Stromal cell of bone marrow (primary cell): ENCODE results near the gene BAD.

ENCODE experiments used
- DNase-seq: peaks from one replicate; pipeline ENCODE4 v3.0.0-alpha.2; 2012; ENCODE audit warnings: low read depth

Gene BAD

DNA sequence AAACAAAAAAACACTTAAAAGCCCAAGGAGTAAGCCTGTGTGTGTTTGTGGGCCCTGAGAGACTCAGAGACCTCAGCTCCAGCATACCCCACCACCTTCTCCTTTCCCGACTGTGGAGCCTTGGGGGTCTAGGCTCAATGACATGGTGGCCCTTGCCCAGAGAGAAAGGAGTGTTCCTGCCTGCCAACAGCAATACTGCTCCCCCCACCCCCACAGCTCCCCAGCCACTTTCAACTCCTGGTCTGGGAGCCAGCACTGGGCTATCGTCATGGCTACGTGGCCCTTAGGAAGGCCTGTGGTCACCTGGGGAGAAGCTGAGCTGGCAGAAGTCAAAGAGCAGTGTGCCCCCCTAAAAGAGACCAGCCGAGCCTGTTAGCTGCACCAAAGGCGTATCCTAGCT lies 40.4 kb downstream of the BAD start:
- DNase-seq, result no peak

DNA sequence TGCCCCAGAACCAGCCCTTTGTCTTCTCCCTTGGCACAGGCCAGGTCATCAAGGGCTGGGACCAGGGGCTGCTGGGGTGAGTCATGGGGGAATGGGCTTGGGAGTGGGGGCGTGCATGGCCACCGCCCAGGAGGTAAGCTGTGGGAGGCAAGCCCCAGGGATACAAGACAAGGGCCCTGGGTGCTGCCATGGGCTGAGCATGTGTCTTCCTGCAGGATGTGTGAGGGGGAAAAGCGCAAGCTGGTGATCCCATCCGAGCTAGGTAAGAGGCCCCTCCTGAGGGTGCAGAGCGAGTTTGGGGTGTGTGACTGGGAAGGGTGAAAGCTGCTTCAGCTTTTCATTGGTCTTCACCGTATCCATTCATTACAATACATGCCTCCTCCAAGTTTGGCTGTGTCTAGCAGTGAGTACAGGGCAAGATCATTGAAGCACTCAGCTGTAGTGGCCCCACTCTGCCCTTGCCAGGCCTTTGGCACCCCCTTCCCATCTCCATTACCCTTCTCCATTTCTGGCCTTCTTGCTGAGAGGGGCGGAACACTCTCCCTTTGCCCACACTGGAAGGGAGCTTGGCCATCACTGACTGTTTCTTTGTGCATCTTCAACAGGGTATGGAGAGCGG lies 41.1 kb downstream of the BAD start:
- no peak for DNase-seq

DNA sequence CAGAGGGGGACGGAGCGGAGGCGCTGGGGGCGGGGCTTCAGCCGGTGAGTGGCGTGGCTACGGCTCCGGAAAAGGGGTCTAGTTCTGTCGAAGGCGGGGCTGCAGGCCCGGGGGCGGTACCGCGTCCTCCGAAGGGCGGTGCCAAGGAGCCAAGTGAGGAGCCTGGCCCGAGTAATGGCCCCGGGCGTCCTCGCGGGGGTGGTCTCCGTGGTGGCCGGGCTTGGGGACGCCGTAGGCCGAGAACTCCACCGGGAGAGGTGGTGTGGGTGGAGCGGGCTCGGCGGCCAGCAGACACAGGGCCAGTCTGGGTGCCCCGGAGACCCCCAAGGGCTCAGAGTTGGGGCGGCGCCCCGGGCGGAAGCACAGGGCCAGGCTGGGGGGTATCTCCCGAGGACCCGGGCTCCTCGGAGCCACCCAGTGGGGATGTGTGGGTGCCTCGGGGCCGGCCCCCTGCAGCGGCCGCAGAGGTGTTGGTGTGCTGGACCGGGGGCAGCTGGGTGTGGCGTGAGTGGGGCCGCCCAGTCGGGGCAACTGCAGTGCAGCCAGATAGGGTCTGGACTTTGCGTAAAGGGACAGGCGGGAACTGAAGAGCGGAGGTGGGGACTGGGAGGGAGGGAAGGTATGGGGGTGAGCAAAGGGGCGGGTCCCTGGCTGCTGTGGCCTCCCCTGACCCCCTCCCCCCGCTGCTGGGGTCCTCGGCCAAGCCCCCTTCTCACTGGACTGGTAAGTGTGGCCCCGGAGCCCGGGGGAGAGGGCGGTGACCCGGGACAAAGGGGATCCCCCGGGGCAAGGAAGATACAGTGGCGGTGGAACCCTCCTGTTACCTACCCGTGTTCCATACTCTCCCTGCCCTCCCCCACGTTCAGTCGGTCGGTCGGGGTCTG lies 42.7 kb downstream of the BAD start:
- no peak for DNase-seq

DNA sequence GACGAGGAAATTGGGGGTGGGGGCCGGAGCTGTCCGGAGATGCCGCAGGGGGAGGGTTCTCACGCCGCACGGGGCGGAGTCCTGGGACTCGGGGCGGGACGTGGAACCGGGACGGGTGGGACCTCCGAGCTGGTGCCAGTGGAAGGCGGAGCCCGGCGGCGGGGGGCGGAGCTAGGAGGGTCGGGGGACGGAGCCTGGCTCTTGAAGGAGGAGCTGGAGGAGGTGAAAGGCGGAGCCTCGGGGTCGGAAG lies 43.3 kb downstream of the BAD start:
- DNase-seq, result peak; percentile 97

DNA sequence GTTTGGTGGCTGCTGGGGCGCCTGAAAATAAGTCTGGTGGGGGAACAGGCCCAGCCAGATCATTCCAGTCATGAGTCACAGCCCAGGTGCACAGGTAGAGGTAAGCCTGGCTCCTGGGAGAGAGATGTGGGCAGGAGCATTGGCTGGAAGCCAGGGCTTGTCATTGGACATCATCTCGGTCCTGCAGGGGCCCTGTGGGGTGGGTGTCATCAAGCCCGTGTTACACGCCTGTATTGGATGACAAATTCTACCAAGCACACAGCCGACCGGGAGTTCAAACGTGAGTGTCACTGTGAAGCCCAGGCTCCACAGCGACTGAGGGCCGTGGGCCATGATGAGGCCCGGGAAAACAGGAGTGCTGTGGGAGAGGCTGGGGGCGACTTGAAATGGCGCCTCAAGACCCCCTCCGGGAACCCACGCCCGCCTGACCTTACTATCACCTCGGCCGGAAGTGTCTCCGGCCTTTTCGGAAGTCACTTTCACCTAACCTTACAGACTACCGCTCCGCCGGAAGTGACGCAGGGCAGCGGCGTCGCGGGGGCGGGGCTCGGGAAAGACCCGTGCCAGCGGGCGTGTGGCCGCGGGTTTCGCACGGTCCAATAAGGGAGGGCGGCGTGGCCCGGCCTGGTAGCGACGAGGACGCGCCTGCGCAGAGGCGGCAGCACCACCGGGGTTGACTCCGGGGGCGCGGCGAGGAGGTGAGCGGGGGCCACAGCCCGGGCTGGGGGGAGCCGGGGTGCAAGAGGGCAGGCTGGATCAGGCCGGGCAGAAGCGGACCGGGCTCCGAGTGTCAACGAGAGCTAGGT lies 43.8 kb downstream of the BAD start, which contains the start of gene FKBP2:
Gene FKBP2, plus strand, starts transcription at position 661 of the 806 bp plus-strand sequence. CDS start 1,293 bp downstream, outside the sequence.
- DNase-seq, result peak; percentile 91

DNA sequence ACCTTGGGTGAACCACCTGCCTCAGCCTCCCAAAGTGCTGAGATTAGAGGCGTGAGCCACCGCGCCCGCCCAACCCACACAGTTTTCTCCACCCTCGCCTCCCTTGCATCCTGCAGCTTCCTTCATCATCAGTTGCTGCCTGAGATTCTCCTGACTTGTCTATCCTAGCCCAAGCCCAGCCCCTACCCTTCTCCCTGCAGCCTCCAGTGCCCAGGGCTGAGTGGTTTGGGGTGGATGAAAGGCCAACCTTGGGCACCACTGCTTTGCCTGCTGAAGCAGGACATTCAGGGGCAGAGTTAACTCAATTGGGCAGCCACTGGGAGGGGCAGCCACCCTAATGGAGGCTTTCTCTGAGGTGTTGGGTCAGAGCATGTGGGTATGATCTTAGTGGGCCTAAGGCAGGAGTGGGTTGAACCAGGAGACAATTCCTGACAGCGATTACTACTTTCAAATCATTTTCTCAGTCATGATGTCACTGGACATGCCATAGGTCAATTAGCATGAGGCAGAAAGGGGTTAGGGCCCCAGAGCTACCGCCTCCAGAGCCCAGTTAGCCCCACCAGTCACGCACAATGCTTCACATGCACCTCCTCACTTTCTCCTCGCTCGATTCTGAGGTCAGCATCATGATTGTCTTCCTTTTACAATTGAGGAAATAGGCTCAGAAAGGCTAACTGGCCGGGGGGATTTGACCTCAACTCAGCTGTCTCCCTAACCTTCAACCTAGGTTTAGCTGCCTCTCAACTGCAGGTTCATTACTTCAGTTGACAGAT lies 44.6 kb downstream of the BAD start:
- no peak for DNase-seq

DNA sequence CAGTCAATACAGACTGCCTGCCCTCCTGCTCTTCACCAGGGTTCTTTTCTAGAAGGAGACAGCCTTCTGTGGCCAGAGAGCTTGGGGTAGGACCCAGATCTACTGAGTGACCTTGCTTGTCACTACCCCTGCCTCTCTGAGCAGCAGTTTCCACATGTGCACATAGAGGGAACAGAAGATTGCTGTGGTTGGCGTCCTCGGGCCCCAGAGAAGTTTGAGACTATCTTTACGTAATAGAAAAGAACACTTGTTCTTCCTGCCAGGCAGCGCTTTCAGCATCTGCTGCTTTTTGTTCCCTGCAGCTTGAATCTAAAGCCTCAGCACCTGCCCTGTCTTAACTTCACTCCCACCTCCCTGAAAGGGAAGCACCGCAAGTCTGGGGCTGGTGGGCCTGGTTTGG lies 45.5 kb downstream of the BAD start:
- no peak for DNase-seq

DNA sequence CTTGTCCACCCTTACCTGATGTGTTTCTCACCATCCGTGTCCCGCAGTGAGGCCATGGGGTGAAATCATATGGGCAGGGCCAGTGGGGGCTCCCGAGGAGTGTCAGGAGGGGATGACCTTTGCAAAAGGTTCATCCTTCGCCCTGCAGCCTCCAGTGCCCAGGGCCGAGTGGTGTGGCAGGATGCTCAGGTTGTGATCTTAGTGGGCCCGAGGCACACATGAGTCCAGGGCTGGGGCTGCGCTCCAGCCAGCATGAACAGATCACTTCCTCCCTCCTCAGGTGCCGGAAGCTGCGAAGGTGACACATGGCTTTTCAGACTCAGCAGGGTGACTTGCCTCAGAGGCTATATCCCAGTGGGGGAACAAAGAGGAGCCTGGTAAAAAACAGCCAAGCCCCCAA lies 46.4 kb downstream of the BAD start:
- DNase-seq, result no peak

DNA sequence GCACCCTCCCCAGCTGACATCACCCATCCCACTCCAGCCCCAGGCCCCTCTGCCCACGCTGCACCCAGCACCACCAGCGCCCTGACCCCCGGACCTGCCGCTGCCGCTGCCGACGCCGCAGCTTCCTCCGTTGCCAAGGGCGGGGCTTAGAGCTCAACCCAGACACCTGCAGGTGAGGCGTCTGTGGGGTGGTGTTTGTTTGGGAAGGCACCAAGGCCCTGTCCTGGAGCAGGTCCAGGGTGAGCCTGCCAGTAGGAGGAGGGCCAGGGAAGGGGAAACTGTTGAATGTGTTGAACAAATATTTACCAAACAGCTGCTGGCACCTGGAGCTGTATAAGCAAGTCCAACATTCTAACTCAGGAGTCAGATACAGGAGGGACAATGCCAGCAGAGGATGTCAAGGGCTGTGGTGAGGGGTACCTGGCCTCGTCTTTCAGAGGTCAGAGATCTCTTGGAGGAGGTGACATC lies 46.9 kb downstream of the BAD start:
- DNase-seq, result no peak

DNA sequence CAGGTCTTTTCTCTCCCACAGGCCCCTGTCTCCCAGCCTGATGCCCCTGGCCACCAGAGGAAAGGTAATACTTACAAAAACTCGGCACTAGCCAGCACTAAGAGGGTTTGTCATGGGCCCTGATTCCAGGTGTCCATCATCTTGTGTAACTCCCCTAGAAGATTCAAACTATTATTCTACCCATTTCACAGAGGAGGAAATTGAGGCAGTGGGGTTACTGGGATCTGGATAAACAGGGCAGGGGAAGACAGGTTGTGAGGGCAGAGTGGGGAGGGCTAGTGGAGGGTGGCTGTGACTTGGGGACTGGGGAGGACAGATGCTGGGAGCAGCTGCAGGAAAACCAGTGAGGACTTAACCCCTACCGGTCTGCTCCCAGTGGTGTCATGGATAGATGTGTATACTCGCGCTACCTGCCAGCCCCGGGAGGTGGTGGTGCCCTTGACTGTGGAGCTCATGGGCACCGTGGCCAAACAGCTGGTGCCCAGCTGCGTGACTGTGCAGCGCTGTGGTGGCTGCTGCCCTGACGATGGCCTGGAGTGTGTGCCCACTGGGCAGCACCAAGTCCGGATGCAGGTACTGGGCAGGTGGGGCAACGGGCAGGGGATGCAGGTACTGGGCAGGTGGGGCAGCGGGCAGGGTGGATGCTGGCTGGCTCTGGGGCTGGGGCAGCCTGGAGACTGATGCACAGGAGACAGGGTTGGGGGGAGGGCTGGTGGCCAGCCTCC lies 48.9 kb downstream of the BAD start:
- DNase-seq, result no peak

DNA sequence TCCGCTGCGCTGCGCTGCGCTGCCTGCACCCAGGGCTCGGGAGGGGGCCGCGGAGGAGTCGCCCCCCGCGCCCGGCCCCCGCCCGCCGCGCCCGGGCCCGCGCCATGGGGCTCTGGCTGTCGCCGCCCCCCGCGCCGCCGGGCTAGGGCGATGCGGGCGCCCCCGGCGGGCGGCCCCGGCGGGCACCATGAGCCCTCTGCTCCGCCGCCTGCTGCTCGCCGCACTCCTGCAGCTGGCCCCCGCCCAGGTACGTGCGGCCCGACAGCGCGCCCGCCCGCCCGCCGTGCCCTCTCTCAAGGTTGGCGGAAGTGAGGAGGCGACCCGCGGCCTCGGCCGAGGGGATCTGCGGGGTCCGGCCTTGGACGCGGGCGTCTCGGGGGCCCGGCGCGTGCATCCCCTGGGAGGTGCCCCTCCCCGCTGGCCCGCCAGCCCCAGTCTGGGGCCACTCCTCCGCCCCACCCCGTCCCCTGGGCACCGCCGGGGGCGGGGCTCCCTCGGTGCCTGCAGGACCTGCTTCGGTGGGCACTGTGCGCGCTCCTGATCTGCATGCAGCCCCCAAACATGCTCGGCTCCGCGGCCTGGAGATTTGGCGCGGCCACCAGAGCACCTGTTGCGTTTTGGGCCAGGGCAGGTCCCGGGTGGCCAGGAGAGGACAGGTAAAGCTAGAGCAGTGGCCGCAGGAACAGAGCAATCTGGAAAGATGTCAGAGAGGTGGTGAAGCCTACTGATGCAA lies 49.7 kb downstream of the BAD start:
- no peak for DNase-seq

DNA sequence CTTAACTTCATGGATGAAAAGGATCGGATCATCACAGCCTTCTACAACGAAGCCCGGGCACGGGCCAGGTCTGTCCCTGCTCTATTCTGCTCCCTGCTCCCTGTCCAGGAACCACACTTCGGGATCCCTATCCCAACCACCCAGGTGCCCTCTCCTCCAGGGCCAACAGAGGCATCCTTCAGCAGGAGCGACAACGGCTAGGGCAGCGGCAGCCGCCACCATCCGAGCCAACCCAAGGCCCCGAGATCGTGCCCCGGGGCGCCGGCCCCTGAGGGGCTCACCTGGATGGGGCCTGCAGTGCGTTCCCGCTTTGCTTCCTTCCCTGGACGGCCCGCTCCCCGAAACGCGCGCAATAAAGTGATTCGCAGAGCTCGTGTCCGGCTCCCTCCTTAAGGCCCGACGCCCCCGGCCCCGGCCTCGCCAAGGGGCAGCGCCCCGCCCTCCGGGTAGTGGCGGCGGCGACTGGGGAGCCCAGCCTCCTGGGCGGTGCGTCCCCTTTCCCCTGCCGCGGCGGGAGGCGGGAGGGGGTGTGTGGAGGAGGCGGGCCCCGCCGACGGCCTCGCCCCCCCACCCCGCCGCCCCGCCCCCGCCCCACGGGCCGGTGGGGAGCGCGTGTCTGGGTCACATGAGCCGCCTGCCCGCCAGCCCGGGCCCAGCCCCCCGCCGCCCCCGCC lies 50.4 kb downstream of the BAD start, which contains the start of gene VEGFB:
Gene VEGFB, plus strand, starts transcription at position 672 of the 674 bp plus-strand sequence. CDS start 250 bp downstream, outside the sequence.
- no peak for DNase-seq

DNA sequence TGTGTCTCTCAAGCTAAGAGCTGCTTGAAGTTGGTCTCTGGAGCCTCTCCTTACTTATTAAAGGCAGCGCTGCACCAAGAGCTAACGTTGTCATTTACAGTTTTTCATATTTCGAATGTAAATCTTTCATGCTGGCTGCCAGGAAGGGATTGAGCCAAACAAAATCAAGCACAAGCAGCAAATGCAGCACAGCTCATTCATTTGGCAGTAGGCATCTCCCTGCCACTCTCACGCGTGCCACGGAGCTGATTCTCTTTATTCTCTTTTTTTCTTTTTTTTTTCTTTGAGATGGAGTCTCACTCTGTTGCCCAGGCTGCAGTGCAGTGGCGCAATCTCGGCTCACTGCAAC lies 51.5 kb downstream of the BAD start:
- DNase-seq, result no peak

DNA sequence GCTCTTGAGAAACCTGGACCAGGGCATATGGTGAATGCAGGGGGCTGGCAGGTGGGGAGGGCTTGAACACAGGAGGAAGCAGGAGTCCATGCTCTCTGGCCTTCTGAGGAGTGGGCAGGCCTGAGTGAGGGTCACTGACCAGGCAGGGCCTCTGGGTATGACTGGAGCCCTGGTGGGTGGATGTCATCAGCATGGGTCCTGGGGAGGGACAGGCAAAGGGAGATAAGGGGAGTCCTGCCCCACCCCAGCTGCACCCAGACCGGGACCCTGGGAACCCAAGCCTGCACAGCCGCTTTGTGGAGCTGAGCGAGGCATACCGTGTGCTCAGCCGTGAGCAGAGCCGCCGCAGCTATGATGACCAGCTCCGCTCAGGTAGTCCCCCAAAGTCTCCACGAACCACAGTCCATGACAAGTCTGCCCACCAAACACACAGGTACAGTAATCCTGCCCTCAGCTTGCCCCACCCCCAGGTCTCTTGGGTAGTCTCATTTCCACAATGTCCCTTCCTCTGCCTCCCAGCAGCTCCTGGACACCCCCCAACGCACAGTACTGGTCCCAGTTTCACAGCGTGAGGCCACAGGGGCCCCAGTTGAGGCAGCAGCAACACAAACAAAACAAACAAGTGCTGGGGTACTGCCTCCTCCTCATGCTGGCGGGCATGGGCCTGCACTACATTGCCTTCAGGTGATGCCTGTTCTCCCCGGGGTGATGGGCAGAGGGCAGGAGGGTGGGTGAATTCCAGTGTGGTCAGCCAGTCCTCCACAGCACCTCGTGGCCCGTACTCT lies 52.1 kb downstream of the BAD start:
- DNase-seq, result no peak

DNA sequence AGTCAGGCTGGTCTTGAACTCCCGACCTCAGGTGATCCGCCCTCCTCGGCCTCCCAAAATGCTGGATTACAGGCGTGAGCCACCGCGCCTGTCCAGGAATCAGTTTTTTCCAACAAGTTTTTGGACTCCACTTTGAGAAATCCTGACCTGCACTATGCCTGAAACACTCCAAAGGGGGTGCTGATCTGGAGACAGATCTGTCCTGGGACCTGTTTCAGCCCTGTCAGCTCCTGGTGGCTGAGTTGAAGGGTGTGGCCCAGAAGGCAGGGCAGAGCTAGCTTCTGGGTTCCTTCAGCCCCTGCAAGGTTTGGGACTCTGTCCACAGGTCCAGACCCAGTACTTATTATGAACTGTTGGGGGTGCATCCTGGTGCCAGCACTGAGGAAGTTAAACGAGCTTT lies 52.9 kb downstream of the BAD start:
- no peak for DNase-seq

DNA sequence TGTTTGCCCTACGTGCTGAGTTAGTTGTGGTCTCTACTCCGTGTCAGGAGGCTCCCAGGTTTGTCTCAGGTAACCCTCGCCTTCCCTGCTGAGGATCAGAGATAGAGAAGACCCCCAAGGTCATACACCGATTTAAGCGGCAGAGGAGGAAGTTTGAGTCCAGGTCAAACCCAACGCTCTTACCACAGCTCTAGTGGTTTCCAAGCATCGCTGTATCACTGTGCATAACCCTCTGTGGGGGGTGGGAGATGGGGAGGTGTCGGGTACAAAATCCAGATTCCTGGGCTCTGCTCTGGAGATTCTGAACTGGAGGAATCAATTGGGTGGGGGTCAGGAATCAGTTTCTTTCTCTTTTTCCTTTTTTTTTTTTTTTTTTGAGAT lies 53.5 kb downstream of the BAD start:
- no peak for DNase-seq

DNA sequence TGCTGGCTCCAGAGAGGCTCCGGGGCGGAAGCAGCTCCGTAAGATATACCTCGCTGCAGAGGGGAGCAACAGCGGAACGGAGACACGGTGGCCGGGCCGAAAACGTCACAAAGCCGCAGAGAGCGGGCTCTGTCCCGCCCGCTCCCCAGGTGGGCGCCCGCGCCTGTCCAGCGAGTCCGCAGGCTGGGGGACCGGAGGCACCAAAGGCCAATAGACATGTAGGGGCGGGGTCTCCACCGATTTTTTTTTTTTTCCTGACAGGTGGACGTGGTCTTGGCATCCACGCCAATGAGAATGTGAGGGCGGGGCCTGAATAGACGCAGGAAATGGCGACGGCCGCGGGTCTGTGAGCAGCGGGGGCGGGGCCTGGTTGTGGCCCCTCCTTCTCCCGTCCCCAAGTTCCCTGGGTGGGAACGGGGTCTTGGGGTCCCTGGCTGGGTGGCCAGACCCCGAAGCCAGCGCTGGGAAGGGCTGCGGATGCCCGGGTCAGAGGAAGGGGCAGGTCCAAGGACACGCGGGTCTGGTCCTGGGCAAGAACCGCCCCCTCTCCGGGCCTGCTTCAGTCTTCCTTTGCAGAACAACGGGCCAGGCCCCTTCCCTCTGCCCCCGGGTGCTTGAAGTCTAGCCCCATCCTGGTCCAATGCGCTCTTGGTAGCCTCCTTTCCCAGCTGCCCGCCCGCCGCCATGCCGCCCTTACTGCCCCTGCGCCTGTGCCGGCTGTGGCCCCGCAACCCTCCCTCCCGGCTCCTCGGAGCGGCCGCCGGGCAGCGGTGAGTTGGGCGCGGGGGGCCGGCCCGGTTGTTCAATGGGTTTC lies 54.1 kb downstream of the BAD start, which contains the start of gene DNAJC4:
Gene DNAJC4, plus strand, starts transcription at position 378 of the 814 bp plus-strand sequence. Its CDS starts 307 bp downstream, at position 685.
- peak; percentile 65 for DNase-seq

DNA sequence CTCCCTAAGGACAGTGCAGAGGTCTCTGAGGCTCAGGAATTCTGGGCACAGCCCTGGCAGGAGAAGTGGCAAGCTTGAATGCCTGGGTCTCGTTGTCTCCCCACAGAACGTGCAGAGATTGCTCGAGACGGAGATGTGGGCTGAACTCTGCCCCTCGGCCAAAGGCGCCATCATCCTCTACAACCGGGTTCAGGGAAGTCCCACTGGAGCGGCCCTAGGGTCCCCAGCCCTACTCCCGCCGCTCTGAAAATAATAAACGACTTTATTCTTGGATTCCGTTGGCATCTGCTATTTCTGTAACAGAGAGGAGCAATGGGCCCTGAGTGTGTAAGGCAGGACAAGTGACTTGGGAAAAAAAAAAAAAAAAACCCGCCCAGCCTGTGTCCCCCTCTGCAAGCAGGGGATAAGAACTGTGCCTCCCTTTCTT lies 54.7 kb downstream of the BAD start:
- DNase-seq, result no peak
